Measurements from ENCODE around the gene FERD3L.

DNA sequence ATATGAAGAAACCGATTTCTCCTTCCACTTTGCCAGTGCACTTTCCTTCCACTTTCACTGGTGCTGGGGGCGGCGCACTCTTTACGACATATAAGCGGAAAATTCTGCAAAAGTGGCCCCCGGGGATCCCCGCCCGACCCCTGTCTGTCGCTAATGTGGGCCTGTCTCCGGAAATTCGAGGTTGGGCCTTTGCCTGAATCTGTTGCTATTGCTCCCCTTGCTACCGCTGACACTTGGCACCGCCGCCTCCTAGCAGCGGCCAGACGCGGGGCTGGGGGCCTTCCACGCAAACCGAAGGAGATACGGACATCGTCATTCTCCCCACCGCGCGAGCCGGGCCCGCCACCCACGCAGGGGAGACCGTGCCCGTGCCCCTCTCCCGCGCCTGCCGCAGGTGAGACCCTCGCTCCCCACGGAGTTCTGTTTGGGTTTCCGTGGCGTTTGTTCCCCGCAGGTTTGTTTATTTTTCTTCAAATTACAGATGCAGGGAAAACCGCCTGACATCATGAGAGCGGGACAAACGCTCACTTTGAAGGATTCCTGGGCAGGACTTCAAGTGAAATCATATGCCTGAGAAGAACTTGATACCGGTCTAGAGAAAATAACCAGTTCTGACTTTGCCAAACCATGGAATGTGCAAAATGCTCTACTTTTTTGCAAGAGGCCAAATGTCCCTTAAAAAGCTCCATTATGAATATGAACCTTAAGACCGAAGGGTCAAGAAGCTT is 32.8 kb downstream of the FERD3L start:
- TF ChIP-seq, protein P1, sequence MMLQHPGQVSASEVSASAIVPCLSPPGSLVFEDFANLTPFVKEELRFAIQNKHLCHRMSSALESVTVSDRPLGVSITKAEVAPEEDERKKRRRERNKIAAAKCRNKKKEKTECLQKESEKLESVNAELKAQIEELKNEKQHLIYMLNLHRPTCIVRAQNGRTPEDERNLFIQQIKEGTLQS (IDR thresholded peaks at IDR 0.05): no peak
- TF ChIP-seq CTCF (IDR thresholded peaks at IDR 0.05; ENCODE audit: low read depth, low read length, missing input control): no peak
- no peak for TF ChIP-seq JUND (IDR thresholded peaks at IDR 0.05)
